ENCODE measurements around the gene NFAT5.
A peak's percentile ranks its signal among the peaks of the same experiment; 100 is the strongest.

The NFAT5 gene

DNA sequence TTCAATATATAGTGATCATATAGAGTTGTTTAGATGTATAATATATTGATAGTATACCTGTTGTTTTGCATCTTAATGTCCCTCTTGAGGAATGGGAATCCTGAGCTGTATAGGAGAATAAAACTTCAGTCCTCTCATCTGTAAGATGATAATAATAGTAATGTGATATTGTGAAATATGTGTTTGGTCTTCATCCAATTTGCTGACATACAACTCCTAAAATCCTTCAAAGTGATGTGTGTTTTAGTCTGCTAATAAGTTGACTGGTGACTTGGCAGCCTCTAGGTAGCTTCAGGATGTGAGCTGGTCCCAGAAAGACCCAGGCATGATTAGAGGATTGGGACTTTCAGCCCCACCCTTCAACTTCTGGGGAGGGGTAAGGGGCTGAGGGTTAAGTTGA is 22.8 kb upstream of the NFAT5 start:
- TF ChIP-seq, protein P1, sequence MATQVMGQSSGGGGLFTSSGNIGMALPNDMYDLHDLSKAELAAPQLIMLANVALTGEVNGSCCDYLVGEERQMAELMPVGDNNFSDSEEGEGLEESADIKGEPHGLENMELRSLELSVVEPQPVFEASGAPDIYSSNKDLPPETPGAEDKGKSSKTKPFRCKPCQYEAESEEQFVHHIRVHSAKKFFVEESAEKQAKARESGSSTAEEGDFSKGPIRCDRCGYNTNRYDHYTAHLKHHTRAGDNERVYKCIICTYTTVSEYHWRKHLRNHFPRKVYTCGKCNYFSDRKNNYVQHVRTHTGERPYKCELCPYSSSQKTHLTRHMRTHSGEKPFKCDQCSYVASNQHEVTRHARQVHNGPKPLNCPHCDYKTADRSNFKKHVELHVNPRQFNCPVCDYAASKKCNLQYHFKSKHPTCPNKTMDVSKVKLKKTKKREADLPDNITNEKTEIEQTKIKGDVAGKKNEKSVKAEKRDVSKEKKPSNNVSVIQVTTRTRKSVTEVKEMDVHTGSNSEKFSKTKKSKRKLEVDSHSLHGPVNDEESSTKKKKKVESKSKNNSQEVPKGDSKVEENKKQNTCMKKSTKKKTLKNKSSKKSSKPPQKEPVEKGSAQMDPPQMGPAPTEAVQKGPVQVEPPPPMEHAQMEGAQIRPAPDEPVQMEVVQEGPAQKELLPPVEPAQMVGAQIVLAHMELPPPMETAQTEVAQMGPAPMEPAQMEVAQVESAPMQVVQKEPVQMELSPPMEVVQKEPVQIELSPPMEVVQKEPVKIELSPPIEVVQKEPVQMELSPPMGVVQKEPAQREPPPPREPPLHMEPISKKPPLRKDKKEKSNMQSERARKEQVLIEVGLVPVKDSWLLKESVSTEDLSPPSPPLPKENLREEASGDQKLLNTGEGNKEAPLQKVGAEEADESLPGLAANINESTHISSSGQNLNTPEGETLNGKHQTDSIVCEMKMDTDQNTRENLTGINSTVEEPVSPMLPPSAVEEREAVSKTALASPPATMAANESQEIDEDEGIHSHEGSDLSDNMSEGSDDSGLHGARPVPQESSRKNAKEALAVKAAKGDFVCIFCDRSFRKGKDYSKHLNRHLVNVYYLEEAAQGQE (IDR thresholded peaks at IDR 0.05; ENCODE audit: low read depth): no peak
- no peak for TF ChIP-seq TEAD4 (IDR thresholded peaks at IDR 0.05)
- TF ChIP-seq, protein P2, sequence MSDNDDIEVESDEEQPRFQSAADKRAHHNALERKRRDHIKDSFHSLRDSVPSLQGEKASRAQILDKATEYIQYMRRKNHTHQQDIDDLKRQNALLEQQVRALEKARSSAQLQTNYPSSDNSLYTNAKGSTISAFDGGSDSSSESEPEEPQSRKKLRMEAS (IDR thresholded peaks at IDR 0.05): no peak
- TF ChIP-seq FOXM1 (IDR thresholded peaks at IDR 0.05; ENCODE audit: borderline replicate concordance, low read depth): no peak
- no peak for TF ChIP-seq CEBPB (IDR thresholded peaks at IDR 0.05)
- TF ChIP-seq NFIC (IDR thresholded peaks at IDR 0.05): no peak
- no peak for TF ChIP-seq YY1 (IDR thresholded peaks at IDR 0.05; ENCODE audit: low read depth)
- no peak for TF ChIP-seq EGR1 (IDR thresholded peaks at IDR 0.05)
- no peak for TF ChIP-seq EP300 (IDR thresholded peaks at IDR 0.05; ENCODE audit: borderline replicate concordance)
- TF ChIP-seq TAF1 (IDR thresholded peaks at IDR 0.05; ENCODE audit: low read depth): no peak
- TF ChIP-seq RAD21 (IDR thresholded peaks at IDR 0.05; ENCODE audit: low read depth): no peak
- TF ChIP-seq, protein P3, sequence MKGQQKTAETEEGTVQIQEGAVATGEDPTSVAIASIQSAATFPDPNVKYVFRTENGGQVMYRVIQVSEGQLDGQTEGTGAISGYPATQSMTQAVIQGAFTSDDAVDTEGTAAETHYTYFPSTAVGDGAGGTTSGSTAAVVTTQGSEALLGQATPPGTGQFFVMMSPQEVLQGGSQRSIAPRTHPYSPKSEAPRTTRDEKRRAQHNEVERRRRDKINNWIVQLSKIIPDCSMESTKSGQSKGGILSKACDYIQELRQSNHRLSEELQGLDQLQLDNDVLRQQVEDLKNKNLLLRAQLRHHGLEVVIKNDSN (IDR thresholded peaks at IDR 0.05): no peak
- no peak for TF ChIP-seq CREB1 (IDR thresholded peaks at IDR 0.05; ENCODE audit: low read depth)
- TF ChIP-seq ZBTB7A (IDR thresholded peaks at IDR 0.05; ENCODE audit: low read depth): no peak
- no peak for TF ChIP-seq TCF12 (IDR thresholded peaks at IDR 0.05; ENCODE audit: low read depth)

DNA sequence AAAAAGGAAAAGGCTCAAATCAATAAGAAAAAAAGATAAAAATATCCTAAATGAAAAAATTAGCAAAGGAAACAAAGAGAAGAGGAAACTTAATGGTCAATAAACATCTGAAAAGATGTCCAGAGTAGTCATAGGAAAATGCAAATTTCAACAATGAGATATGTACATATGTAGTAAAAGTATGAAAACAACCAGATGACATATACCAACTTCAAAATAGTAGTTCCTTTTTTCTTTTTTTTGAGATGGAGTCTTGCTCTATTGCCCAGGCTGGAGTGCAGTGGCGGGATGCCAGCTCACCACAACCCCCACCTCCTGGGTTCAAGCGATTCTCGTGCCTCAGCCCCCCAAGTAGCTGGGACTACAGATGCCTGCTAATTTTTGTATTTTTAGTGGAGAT is 21.7 kb upstream of the NFAT5 start:
- TF ChIP-seq NFIC (IDR thresholded peaks at IDR 0.05) (no peak), CEBPB (IDR thresholded peaks at IDR 0.05) (no peak)
- TF ChIP-seq, protein P2 (IDR thresholded peaks at IDR 0.05): no peak

DNA sequence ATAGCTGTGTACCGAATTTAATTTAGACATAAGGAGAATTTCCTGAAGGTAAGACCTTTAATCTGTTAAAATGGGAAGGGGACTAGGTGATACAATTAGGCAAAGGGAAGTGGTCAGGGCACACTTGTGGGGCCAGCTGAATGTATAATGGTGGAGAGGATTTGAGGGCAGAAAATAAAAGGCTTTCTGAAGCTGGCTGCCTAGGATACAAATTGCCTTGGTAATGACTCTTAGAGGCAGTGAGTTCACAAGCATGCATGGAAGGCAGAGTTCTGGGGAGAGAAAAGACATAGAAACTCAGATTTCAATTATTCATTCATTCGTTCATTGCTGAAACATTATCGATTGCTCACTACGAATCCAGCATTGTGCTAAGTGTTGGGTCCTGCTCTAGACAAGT is 12.4 kb upstream of the NFAT5 start:
- TF ChIP-seq CREB1 (IDR thresholded peaks at IDR 0.05; ENCODE audit: low read depth) (no peak), TEAD4 (IDR thresholded peaks at IDR 0.05) (no peak), NFIC (IDR thresholded peaks at IDR 0.05) (no peak), TCF12 (IDR thresholded peaks at IDR 0.05; ENCODE audit: low read depth) (no peak), YY1 (IDR thresholded peaks at IDR 0.05; ENCODE audit: low read depth) (no peak), FOXM1 (IDR thresholded peaks at IDR 0.05; ENCODE audit: borderline replicate concordance, low read depth) (no peak), ZBTB7A (IDR thresholded peaks at IDR 0.05; ENCODE audit: low read depth) (no peak), EP300 (IDR thresholded peaks at IDR 0.05; ENCODE audit: borderline replicate concordance) (no peak), RAD21 (IDR thresholded peaks at IDR 0.05; ENCODE audit: low read depth) (no peak), EGR1 (IDR thresholded peaks at IDR 0.05) (no peak), TAF1 (IDR thresholded peaks at IDR 0.05; ENCODE audit: low read depth) (no peak)
- TF ChIP-seq, protein P3 (IDR thresholded peaks at IDR 0.05): no peak

DNA sequence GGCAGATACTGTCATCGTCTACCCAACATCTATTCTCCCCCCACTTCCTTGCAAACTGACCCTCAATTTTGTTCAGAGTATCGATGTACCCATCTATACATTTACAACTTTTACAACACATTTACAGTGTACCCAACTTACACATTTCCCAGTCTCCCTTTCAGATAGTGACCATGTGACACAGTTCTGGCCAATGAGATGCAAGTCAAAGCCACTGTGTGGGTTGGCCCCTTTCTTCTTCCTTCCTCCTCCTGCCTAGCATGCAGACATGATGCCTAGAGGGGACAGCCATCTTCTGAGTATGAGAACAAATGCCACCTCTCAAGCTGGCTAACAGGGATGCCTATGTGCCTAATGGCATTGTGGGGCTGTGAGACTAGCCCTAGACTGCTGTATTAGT is 11.3 kb upstream of the NFAT5 start:
- TF ChIP-seq RAD21 (IDR thresholded peaks at IDR 0.05; ENCODE audit: low read depth) (no peak), TAF1 (IDR thresholded peaks at IDR 0.05; ENCODE audit: low read depth) (no peak), ZBTB7A (IDR thresholded peaks at IDR 0.05; ENCODE audit: low read depth) (no peak), EP300 (IDR thresholded peaks at IDR 0.05; ENCODE audit: borderline replicate concordance) (no peak), YY1 (IDR thresholded peaks at IDR 0.05; ENCODE audit: low read depth) (no peak), NFIC (IDR thresholded peaks at IDR 0.05) (no peak), CREB1 (IDR thresholded peaks at IDR 0.05; ENCODE audit: low read depth) (no peak)
- TF ChIP-seq, protein P3 (IDR thresholded peaks at IDR 0.05): peak; percentile 68

DNA sequence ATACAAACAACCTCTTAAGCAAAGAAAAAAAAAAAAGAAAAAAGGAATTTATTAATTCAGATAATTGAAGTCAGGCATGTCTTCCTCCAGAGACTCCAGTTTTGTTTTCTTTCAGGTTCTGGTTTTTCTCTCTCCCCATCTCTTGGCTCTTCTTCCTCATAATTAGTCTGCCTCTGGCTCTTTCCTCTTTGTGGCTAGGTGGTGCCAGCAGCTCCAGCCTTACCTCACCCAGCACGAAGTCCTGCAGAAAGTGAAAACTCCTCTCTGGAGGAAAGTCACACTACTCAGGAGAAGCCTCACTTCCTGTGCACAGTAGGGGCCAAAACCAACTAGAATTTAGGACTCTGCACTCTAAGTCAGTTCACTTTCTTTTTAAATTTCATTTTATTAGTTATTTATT is 10.3 kb upstream of the NFAT5 start:
- TF ChIP-seq, protein P3 (IDR thresholded peaks at IDR 0.05): no peak
- TF ChIP-seq, protein P1 (IDR thresholded peaks at IDR 0.05; ENCODE audit: low read depth): no peak

DNA sequence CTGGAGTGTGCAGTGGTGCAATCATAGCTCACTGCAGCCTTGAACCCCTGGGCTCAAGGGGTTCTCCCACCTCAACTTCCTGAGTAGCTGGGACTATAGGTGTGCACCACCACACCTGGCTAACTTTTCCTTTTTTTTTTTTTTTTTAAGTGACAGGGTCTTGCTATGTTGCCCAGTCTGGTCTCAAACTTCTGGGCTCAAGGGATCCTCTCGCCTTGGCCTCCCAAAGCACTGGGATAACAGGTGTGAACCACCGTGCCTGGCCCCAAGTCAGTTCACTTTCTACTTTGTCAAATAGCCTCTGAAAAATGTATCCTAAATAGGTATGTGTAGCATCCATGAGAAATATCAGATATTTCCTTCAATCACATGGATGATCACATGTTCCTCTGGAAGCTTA is 9.9 kb upstream of the NFAT5 start:
- TF ChIP-seq TCF12 (IDR thresholded peaks at IDR 0.05; ENCODE audit: low read depth): no peak
- no peak for TF ChIP-seq EGR1 (IDR thresholded peaks at IDR 0.05)
- no peak for TF ChIP-seq RAD21 (IDR thresholded peaks at IDR 0.05; ENCODE audit: low read depth)
- no peak for TF ChIP-seq EP300 (IDR thresholded peaks at IDR 0.05; ENCODE audit: borderline replicate concordance)
- TF ChIP-seq, protein P2 (IDR thresholded peaks at IDR 0.05): no peak
- no peak for TF ChIP-seq ZBTB7A (IDR thresholded peaks at IDR 0.05; ENCODE audit: low read depth)
- TF ChIP-seq, protein P1 (IDR thresholded peaks at IDR 0.05; ENCODE audit: low read depth): no peak
- TF ChIP-seq CREB1 (IDR thresholded peaks at IDR 0.05; ENCODE audit: low read depth): no peak
- no peak for TF ChIP-seq FOXM1 (IDR thresholded peaks at IDR 0.05; ENCODE audit: borderline replicate concordance, low read depth)
- TF ChIP-seq, protein P3 (IDR thresholded peaks at IDR 0.05): no peak
- no peak for TF ChIP-seq TEAD4 (IDR thresholded peaks at IDR 0.05)
- no peak for TF ChIP-seq YY1 (IDR thresholded peaks at IDR 0.05; ENCODE audit: low read depth)

Measured in Ishikawa (cell line).